NB4 (cell line): Measurements from ENCODE around the gene SPINT2.

Experiments used
- CTCF ChIP-seq: IDR thresholded peaks from one replicate; pipeline ENCODE4 v1.5.1; 2012; ENCODE audit warnings: low read depth, low read length
- MYC ChIP-seq: IDR thresholded peaks from 2 replicates; pipeline ENCODE4 v1.6.1; 2011; ENCODE audit warnings: low read depth, low read length
- POLR2A ChIP-seq: IDR thresholded peaks from 2 replicates; pipeline ENCODE4 v1.6.1; 2011; ENCODE audit warnings: mild to moderate bottlenecking; ENCODE audit not compliant: insufficient read length; ENCODE audit errors: extremely low read depth

GRCh38 chr19:38219221-38219620, 45.2 kb upstream of the SPINT2 start:
- no peak for TF ChIP-seq POLR2A
- TF ChIP-seq CTCF: no peak
- TF ChIP-seq MYC: no peak
